Activated T-cell treated with anti-CD3 and anti-CD28 coated beads, Interleukin-2, amount 50 U/mL, for 4 hours (primary cell): ENCODE results near the gene CEP131. TPM values are rescaled to one million over a fixed set of nuclear protein-coding genes. Genes with fewer than 3 reads are reported as not detected.
A peak's percentile ranks its signal among the peaks of the same experiment; 100 is the strongest.

Experiments
- ATAC-seq, 2 donors: fragments of 200-7000 bp; cut with Tn5 transposase; one replicate each; pipeline ENCODE4 v1.10.0; 2021
- DNase-seq: peaks from one replicate; pipeline ENCODE4 v3.0.0-alpha.2; 2020
- H3K27me3 Mint-ChIP-seq: one replicate; pipeline ENCODE4 v1.8.0; 2021; ENCODE audit warnings: low read depth, mixed read lengths
- H3K36me3 Mint-ChIP-seq: one replicate; pipeline ENCODE4 v1.8.0; 2022; ENCODE audit warnings: mixed read lengths; ENCODE audit not compliant: insufficient read depth
- H3K4me1 Mint-ChIP-seq: one replicate; pipeline ENCODE4 v1.8.0; 2021; ENCODE audit warnings: low read depth, mixed read lengths
- H3K4me3 Mint-ChIP-seq: one replicate; pipeline ENCODE4 v1.8.0; 2021; ENCODE audit warnings: mild to moderate bottlenecking, moderate library complexity, mixed read lengths
- H3K9me3 Mint-ChIP-seq: one replicate; pipeline ENCODE4 v1.8.0; 2021; ENCODE audit warnings: mixed read lengths
- total RNA-seq, 3 donors: library from RNA; stranded (reverse); gene quantifications; one replicate each; pipeline ENCODE4 v1.2.1, GENCODE V29; 2021

The CEP131 gene
- total RNA-seq, 3 donors from 2014 or later: 12.3 to 12.8 (median 12.7) TPM

DNA sequence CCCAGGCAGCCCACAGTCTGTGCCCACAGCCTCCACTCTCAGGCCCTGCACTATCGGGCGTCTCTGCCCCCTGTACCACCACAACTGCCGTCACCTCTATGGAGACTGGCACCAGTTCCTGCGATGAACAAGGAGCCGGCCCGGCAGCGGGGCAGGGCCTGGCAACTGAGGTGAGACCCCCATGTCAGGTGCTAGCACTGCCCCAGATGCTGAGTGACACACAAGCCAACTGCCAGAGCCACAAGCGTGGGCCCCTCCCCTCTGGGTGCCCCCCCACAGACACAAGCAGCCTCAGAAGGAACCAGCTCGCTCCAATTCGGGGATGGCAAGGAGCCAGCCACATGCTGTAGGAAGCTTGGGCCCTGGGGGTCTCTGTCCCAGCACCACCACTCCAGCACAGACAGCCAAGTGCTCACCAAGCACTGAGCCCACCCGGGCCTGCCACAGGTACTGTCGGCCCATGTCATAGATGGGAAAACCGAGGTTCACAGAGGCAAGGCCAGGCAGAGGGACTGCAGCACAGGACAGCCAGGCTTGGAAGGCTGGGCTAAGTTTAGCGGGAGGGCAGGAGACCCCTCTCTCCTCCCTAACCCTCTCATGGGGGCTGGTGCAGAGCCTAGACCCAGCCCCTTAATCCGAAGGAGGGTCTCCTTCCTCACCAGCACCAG is 58.9 kb downstream of the CEP131 start:
- DNase-seq (no peak), ATAC-seq (no peak)
- H3K9me3 Mint-ChIP-seq: no peaks in the 10 kb centered on the region
- no peak overlapping the region for H3K4me3 Mint-ChIP-seq
- H3K36me3 Mint-ChIP-seq: no peaks in the 10 kb centered on the region
- peaks cover 34% of the 10 kb centered on the region for H3K27me3 Mint-ChIP-seq
- peaks cover 8% of the 10 kb centered on the region for H3K4me1 Mint-ChIP-seq

GRCh38 chr17:81163051-81163695 is 59.6 kb downstream of the CEP131 start:
- H3K36me3 Mint-ChIP-seq: no peaks in the 10 kb centered on the region
- no peaks in the 10 kb centered on the region for H3K9me3 Mint-ChIP-seq
- H3K4me1 Mint-ChIP-seq: peaks cover 8% of the 10 kb centered on the region
- DNase-seq: no peak
- no peak for ATAC-seq
- H3K4me3 Mint-ChIP-seq: no peak overlapping the region
- H3K27me3 Mint-ChIP-seq: peaks cover 34% of the 10 kb centered on the region

- DNase-seq: no peak
- Mint-ChIP-seq H3K9me3 (no peaks in the 10 kb centered on the region), H3K36me3 (no peaks in the 10 kb centered on the region), H3K4me1 (peaks cover 8% of the 10 kb centered on the region), H3K4me3 (no peak overlapping the region), H3K27me3 (peaks cover 30% of the 10 kb centered on the region)
- no peak for ATAC-seq
Measured at GRCh38 chr17:81162491-81162890, 60.3 kb downstream of the CEP131 start.

DNA sequence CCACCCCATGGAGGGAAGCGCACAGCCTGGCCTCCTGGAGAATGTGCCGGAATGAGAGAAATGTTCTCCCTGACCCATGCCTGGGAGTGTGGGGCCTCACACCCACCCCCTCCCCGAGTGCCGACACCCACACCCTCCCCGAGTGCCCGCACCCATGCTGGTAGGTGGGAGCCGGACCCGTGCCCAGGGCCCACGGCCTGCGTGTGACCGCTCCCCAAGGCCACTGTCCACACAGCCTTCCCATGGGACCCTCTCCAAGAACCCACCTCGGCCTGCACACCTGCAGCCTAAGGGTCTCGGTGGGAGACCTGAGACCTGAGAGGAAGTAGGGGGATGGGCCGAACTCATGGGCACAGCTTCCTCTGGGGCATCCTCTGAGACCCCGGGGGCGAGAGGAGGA is 60.8 kb downstream of the CEP131 start:
- H3K27me3 Mint-ChIP-seq: peaks cover 27% of the 10 kb centered on the region
- DNase-seq (no peak), ATAC-seq (no peak)
- no peaks in the 10 kb centered on the region for H3K36me3 Mint-ChIP-seq
- H3K9me3 Mint-ChIP-seq: no peaks in the 10 kb centered on the region
- no peak overlapping the region for H3K4me3 Mint-ChIP-seq
- peaks cover 6% of the 10 kb centered on the region for H3K4me1 Mint-ChIP-seq

DNA sequence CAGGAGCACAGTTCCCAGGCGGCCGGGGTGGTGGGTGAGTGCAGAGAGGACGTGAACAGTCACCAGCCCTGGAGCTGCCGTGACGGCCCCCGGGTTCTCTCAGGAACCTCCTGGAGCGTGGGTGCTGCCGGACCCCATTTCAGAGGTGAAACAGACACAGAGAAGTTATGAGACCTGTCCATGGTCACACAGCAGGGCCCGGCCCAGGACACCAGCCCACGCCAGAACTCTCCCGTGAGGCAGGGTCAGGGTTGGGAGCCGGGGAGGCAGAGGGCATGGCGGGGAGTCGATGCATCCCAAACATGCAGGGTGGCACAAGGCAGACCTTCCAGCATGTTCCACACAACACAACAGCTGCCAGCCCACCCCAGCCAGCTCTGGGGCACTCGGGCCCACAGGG is 61.2 kb downstream of the CEP131 start:
- Mint-ChIP-seq H3K9me3 (no peaks in the 10 kb centered on the region), H3K27me3 (peaks cover 27% of the 10 kb centered on the region), H3K4me1 (peaks cover 6% of the 10 kb centered on the region), H3K4me3 (no peak overlapping the region), H3K36me3 (no peaks in the 10 kb centered on the region)
- DNase-seq (no peak), ATAC-seq (no peak)

GRCh38 chr17:81160747-81161453 is 61.9 kb downstream of the CEP131 start:
- H3K27me3 Mint-ChIP-seq: peaks cover 27% of the 10 kb centered on the region
- no peaks in the 10 kb centered on the region for H3K9me3 Mint-ChIP-seq
- ATAC-seq (peak in 1 of 2 donors; percentile 7), DNase-seq (no peak)
- H3K4me1 Mint-ChIP-seq: peaks cover 6% of the 10 kb centered on the region
- no peak overlapping the region for H3K4me3 Mint-ChIP-seq
- H3K36me3 Mint-ChIP-seq: no peaks in the 10 kb centered on the region

DNA sequence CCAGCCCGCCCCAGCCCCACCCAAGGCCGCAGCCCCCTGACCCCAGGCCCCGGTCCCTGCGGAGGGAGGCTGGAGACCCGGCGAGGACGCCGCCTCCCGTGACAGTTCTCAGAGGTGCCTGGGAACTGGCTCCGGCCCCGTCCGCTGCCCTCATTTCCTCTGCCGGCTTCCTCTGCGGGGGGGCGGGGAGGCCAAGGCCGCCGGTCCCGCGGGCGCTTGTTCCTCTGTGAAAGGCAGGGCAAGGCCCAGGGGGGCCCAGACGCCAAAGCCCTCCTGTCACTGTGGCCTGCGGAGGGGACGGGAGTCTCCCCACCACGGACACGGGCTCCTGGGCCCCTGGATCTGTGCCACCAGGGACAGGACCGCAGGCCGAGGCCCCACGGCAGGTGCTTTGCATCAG is 62.5 kb downstream of the CEP131 start:
- peaks cover 27% of the 10 kb centered on the region for H3K27me3 Mint-ChIP-seq
- ATAC-seq: peak in 1 of 2 donors; percentile 35
- no peaks in the 10 kb centered on the region for H3K36me3 Mint-ChIP-seq
- H3K9me3 Mint-ChIP-seq: no peaks in the 10 kb centered on the region
- no peak for DNase-seq
- peaks cover 6% of the 10 kb centered on the region for H3K4me1 Mint-ChIP-seq
- no peak overlapping the region for H3K4me3 Mint-ChIP-seq

DNA sequence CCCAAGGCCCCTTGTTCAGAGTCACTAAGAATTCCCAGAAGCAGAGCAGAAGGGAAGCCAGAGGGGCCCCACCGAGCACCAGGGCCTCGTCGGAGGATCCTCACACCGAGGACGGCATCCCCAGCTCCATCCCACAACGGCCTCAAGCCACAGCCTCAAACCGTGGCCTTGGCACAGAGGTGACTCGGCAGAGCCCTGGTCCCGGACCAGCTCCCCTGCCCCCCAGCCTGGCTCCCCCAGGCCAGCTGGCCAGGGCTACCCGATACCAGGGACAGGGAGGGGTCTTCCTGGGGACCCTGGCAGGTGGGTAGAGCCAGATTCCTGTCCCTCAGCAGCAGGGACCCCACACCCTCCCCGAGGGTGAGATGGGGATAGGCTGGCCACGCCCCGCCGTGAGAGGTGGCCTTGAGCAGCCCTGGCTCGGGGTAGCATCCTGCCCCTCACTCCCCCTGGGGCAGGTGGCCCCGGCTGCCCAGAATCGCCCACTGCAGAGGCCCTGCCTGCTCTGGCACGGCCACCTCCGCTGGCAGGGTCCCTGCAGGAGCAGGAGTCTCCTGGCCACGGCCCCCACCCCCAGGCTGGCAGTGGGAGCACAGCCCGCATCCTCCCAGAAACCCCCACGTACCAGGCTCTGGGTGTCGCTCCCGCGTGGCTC is 63.0 kb downstream of the CEP131 start:
- ATAC-seq (no peak), DNase-seq (no peak)
- H3K27me3 Mint-ChIP-seq: peaks cover 25% of the 10 kb centered on the region
- H3K4me3 Mint-ChIP-seq: no peak overlapping the region
- H3K4me1 Mint-ChIP-seq: peaks cover 6% of the 10 kb centered on the region
- no peaks in the 10 kb centered on the region for H3K36me3 Mint-ChIP-seq
- H3K9me3 Mint-ChIP-seq: no peaks in the 10 kb centered on the region

- no peak for DNase-seq
Measured at GRCh38 chr17:81158688-81159590, 63.8 kb downstream of the CEP131 start.

GRCh38 chr17:81157848-81158687 is 64.7 kb downstream of the CEP131 start:
- peaks cover 12% of the 10 kb centered on the region for H3K27me3 Mint-ChIP-seq
- H3K9me3 Mint-ChIP-seq: no peaks in the 10 kb centered on the region
- ATAC-seq (no peak), DNase-seq (no peak)
- H3K36me3 Mint-ChIP-seq: no peaks in the 10 kb centered on the region
- peaks cover 4% of the 10 kb centered on the region for H3K4me1 Mint-ChIP-seq
- no peak overlapping the region for H3K4me3 Mint-ChIP-seq

More at GRCh38 chr17:81158688-81159590, 63.8 kb downstream of the CEP131 start:
- Mint-ChIP-seq H3K9me3 (no peaks in the 10 kb centered on the region), H3K36me3 (no peaks in the 10 kb centered on the region), H3K4me1 (peaks cover 4% of the 10 kb centered on the region), H3K4me3 (no peak overlapping the region), H3K27me3 (peaks cover 18% of the 10 kb centered on the region)
- ATAC-seq: no peak

DNA sequence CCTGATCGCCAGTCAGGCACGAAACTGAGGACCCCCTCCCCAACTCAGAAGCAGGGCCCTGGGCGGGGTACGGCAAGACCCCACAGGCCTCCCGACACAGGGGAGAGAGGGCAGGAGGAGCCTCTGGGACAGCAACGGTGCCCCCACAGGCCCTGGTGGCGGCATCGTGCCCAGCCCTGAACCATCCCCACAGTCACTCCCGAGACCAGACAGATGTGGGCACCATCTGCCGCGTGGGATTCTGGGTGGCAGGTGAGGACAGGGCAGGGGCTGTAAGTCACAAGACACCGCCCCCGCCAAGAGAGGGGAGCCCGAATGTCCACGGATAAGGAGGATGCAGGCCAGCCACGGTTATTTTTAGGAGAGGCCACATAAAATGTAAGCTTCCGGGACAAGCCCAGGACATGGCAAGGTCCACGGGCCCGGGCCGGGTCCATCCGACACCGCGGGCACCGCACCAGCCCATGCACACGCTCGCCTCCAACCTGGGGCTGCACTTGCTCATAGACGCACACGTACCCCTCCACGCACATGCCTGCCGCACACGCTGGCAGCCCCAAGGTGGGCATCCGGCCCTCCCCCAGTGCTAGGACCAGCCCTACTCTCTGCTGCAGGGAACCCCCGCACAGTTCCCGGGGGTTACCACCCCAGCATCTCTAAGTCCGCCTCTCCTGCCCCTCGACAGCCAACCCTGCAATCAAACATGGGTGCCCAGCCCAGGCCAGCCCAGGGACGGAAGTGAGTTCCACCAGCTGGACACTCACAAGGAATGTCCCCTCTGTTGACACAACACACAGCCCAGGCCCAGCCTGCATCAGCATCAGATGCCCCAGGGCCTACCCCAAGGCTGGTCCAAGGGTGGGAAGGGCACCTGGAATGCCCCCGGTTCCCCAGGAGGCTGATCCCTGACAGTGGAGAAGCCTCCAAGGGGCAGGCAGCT is 65.6 kb downstream of the CEP131 start:
- Mint-ChIP-seq H3K4me3 (no peak overlapping the region), H3K36me3 (no peaks in the 10 kb centered on the region), H3K4me1 (peaks cover 4% of the 10 kb centered on the region), H3K9me3 (no peaks in the 10 kb centered on the region), H3K27me3 (peaks cover 10% of the 10 kb centered on the region)
- ATAC-seq (no peak), DNase-seq (no peak)

- DNase-seq (no peak), ATAC-seq (no peak)
- H3K9me3 Mint-ChIP-seq: no peaks in the 10 kb centered on the region
- H3K36me3 Mint-ChIP-seq: no peaks in the 10 kb centered on the region
- no peaks in the 10 kb centered on the region for H3K4me1 Mint-ChIP-seq
- peaks cover 6% of the 10 kb centered on the region for H3K27me3 Mint-ChIP-seq
- H3K4me3 Mint-ChIP-seq: no peak overlapping the region
Measured at GRCh38 chr17:81154961-81155360, 67.8 kb downstream of the CEP131 start.
